ENCODE results near the gene GIT1.

GIT1 gene

GRCh38 chr17:29615492-29616299 is 26.2 kb upstream of the GIT1 start:
- DNase-seq, result peak; percentile 80 to 93

- DNase-seq, result peak; percentile 64 to 66
Measured at GRCh38 chr17:29615048-29615385, 25.6 kb upstream of the GIT1 start.

- no peak for DNase-seq
Measured at GRCh38 chr17:29614349-29615047, 25.1 kb upstream of the GIT1 start.

DNA sequence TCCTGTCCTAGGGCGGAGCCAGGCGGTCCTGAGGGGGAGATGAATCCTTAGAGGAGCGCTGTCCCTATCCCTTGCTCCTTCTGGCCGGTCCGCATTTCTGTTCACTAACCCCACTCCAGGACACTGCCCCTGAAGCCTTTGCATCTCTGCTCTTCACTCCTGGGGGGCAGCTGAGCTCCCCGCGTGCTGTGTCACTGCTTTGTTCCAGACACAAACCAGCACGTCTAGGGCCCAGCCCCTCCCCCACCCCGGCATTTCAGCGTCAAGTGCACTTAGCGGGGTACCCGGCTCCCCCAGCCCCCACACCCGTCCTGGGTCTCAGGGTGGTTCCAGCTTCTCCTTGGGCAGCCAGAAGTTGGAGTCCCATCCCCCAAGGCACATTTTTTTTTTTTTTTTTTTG is 24.4 kb upstream of the GIT1 start:
- DNase-seq, result no peak

DNA sequence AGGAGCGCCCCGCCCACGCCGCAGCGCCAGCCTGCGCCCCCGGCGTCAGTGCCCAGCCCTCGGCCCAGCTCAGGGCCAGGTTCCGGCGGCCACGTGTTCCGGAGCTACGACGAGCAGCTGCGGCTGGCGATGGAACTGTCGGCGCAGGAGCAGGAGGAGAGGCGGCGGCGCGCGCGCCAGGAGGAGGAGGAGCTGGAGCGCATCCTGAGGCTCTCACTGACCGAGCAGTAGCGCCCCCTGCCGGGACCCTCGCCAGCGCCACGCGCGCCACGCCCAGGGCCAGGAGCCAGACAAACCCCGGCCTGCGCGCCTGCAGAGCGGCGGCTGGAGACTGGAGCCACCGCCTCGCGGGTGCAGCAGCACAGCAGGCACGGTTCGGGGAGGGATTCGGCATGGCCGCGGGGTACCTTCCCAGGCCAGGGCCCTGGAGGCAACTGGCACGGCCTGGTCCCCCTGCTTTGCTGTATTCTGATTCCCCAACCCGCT is 23.9 kb upstream of the GIT1 start:
- peak; percentile 86 to 98 for DNase-seq

DNA sequence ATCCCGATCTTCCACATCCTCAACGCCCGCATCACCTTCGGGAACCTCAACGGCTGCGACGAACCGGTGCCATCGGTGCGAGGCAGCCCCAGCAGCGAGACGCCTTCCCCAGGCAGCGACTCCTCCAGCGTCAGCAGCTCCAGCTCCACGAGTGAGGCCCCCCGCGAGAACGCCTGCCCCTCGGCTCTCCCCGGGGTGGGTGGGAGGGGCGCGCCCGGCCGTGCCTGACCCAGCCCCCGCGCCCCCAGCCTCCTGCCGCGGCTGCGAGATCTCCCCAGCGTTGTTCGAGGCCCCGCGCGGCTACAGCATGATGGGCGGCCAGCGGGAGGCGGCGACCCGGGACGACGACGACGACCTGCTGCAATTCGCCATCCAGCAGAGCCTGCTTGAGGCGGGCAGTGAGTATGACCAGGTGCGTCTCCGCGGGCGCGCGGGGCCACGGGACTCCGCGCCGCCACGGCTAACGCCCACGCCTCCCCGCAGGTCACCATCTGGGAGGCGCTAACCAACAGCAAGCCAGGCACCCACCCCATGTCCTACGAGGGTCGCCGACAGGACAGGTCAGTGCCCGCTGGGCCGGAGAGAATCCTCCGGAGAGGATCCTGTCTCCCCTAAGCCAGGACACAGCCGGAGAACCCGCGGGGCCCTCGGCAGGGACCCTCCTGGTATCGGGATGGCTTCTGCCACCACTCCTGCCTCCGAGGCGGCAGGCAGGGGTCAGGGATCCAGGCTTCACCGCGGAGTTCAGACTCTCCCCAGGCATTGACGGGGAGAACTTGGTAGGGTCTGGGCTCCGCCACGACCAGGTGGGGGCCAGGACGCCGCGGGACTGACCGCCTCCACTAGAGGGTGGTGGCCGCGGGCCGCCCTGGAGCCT is 23.2 kb upstream of the GIT1 start:
- no peak for DNase-seq

DNA sequence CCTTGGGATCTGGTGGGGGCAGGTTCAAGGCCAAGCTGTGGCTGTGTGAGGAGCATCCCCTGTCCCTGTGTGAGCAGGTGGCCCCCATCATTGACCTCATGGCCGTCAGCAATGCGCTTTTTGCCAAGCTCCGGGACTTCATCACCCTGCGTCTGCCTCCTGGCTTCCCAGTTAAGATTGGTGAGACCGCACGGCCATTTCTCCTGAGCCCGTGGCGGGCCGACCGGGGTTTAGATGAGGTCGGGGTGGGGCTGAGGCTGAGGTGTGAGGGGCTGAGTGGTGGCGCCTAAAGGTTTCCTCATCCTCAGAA is 22.6 kb upstream of the GIT1 start:
- no peak for DNase-seq

GRCh38 chr17:29611351-29612093 is 22.1 kb upstream of the GIT1 start:
- DNase-seq, result no peak

DNA sequence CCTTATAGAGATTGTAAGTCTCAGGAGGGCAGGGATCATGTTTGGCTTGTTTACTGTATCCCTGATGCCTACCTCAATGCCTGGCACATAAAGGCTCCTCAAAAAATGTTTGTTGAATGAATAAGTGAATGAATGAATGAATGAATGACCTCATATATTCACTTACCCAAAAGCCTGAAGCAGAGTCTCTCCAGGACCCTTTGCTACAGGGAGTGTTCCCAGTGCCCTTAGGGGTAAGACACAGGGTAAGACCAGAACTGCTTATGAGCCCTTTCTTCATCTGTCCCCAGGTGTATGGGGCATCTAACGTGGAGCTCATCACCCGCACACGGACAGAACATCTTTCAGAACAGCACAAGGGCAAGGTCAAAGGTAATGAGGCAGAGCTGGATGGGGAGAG is 20.9 kb upstream of the GIT1 start:
- no peak for DNase-seq

- DNase-seq, result no peak
Measured at GRCh38 chr17:29608986-29609385, 19.5 kb upstream of the GIT1 start.

- no peak for DNase-seq
Measured at GRCh38 chr17:29607557-29608195, 18.2 kb upstream of the GIT1 start.

DNA sequence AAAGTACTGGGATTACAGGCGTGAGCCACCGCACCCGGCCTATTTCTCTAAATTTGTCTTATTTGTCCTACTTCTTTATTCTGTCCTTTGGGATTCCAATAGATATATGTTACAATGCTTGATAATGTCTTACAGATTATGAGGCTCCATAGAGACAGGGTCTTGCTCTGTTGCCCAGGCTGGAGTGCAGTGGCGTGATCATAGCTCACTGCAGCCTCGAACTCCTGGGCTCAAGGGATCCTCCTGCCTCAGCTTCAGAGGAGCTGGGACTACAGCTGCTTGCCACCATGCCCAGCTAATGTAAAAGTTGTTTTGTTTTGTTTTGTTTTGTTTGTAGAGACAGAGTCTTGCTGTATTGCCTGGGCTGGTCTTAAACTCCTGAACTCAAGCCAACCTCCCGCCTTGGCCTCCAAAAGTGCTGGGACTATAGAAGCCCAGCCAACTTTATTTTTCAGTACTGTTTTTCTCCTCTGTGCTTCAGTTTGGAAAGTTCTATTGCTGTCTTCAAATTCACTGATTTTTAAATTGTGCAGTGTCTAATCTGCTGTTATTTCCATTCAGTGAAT is 13.7 kb upstream of the GIT1 start:
- no peak for DNase-seq

DNA sequence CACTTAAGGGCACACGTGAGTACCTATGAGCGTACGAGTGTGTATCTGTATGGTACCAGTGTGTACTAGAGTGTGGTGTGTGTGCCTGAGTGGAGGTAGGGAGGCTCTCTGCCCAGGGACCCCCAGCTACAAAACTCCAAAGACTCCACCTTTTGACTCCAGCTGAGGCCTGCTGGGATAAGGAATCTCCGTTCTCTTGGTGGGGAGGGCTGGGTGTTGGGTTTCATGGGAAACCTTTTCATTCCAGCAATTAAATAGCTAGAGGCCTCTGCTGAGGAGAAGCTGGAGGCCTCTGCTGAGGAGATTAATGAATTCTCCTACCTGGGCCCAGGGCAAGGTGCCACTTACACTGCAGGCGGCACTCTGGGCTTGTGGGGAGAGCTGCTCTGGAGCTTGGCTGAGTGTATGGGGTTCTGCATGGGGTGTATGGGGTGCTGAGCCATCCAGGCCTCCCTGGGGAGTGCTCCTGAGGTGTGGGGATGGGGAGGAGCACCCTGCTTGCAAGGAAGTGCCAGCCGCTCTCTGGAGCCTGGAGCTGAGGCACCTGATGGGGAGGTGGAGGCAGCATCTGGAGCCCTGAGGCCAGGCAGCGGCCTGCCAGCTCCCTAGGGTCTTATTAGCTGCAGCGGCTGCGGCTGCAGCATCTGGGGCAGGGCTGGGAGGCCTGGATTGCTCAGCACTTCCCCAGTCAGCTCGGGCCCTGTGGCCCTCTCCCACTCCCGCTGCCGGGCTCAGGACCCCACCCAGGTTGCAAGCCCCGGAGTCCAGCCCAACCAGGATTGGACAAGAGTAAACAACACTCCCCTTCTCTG is 8.1 kb upstream of the GIT1 start:
- DNase-seq, result no peak

GRCh38 chr17:29596811-29597210 is 7.4 kb upstream of the GIT1 start:
- no peak for DNase-seq

- no peak for DNase-seq
Measured at GRCh38 chr17:29595943-29596774, 6.7 kb upstream of the GIT1 start.

GRCh38 chr17:29595107-29595942 is 5.9 kb upstream of the GIT1 start:
- no peak for DNase-seq

GRCh38 chr17:29594519-29595090 is 5.2 kb upstream of the GIT1 start:
- no peak for DNase-seq

GRCh38 chr17:29593591-29594518 is 4.4 kb upstream of the GIT1 start:
- no peak for DNase-seq
